Measurements from ENCODE around the gene ACSM4. TPM values are rescaled to one million over a fixed set of nuclear protein-coding genes. Genes with fewer than 3 reads are reported as not detected.

ACSM4 gene
- total and polyA plus RNA-seq, 2 of the 8 experiments (the other 6 are each of a cell fraction or from before 2014, with no cell fraction given): not detected

DNA sequence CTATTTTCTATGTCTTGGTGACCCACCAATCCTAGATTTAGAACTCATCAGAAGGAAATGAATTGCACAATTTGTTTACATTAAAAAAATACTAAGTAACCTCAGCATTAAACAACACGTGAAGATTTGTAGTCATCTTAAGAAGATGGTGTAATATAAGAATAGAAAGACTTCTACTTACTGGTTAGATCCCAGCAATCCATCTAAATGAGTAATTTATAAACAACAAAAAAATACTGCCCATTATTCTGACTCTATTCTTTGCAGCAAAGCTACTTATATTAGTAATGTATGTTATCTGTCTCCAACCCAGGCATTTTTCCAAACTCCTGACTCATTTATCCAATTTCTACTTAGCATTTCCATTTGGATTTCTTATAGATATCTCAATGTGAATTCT is 72.3 kb downstream of the ACSM4 start (continued):
- TF ChIP-seq, protein P1, sequence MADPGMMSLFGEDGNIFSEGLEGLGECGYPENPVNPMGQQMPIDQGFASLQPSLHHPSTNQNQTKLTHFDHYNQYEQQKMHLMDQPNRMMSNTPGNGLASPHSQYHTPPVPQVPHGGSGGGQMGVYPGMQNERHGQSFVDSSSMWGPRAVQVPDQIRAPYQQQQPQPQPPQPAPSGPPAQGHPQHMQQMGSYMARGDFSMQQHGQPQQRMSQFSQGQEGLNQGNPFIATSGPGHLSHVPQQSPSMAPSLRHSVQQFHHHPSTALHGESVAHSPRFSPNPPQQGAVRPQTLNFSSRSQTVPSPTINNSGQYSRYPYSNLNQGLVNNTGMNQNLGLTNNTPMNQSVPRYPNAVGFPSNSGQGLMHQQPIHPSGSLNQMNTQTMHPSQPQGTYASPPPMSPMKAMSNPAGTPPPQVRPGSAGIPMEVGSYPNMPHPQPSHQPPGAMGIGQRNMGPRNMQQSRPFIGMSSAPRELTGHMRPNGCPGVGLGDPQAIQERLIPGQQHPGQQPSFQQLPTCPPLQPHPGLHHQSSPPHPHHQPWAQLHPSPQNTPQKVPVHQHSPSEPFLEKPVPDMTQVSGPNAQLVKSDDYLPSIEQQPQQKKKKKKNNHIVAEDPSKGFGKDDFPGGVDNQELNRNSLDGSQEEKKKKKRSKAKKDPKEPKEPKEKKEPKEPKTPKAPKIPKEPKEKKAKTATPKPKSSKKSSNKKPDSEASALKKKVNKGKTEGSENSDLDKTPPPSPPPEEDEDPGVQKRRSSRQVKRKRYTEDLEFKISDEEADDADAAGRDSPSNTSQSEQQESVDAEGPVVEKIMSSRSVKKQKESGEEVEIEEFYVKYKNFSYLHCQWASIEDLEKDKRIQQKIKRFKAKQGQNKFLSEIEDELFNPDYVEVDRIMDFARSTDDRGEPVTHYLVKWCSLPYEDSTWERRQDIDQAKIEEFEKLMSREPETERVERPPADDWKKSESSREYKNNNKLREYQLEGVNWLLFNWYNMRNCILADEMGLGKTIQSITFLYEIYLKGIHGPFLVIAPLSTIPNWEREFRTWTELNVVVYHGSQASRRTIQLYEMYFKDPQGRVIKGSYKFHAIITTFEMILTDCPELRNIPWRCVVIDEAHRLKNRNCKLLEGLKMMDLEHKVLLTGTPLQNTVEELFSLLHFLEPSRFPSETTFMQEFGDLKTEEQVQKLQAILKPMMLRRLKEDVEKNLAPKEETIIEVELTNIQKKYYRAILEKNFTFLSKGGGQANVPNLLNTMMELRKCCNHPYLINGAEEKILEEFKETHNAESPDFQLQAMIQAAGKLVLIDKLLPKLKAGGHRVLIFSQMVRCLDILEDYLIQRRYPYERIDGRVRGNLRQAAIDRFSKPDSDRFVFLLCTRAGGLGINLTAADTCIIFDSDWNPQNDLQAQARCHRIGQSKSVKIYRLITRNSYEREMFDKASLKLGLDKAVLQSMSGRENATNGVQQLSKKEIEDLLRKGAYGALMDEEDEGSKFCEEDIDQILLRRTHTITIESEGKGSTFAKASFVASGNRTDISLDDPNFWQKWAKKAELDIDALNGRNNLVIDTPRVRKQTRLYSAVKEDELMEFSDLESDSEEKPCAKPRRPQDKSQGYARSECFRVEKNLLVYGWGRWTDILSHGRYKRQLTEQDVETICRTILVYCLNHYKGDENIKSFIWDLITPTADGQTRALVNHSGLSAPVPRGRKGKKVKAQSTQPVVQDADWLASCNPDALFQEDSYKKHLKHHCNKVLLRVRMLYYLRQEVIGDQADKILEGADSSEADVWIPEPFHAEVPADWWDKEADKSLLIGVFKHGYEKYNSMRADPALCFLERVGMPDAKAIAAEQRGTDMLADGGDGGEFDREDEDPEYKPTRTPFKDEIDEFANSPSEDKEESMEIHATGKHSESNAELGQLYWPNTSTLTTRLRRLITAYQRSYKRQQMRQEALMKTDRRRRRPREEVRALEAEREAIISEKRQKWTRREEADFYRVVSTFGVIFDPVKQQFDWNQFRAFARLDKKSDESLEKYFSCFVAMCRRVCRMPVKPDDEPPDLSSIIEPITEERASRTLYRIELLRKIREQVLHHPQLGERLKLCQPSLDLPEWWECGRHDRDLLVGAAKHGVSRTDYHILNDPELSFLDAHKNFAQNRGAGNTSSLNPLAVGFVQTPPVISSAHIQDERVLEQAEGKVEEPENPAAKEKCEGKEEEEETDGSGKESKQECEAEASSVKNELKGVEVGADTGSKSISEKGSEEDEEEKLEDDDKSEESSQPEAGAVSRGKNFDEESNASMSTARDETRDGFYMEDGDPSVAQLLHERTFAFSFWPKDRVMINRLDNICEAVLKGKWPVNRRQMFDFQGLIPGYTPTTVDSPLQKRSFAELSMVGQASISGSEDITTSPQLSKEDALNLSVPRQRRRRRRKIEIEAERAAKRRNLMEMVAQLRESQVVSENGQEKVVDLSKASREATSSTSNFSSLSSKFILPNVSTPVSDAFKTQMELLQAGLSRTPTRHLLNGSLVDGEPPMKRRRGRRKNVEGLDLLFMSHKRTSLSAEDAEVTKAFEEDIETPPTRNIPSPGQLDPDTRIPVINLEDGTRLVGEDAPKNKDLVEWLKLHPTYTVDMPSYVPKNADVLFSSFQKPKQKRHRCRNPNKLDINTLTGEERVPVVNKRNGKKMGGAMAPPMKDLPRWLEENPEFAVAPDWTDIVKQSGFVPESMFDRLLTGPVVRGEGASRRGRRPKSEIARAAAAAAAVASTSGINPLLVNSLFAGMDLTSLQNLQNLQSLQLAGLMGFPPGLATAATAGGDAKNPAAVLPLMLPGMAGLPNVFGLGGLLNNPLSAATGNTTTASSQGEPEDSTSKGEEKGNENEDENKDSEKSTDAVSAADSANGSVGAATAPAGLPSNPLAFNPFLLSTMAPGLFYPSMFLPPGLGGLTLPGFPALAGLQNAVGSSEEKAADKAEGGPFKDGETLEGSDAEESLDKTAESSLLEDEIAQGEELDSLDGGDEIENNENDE (IDR thresholded peaks at IDR 0.05; ENCODE audit: insufficient replicate concordance, low read length): no peak
- TF ChIP-seq HDAC6 (IDR thresholded peaks at IDR 0.05; ENCODE audit: low read depth, low read length) (no peak), GTF2F1 (IDR thresholded peaks at IDR 0.05; ENCODE audit: borderline replicate concordance, low read depth, low read length) (no peak), CREB1 (IDR thresholded peaks at IDR 0.05) (no peak), GABPA (IDR thresholded peaks at IDR 0.05; ENCODE audit: borderline replicate concordance, insufficient read depth, low read length) (no peak), SP4 (IDR thresholded peaks at IDR 0.05; ENCODE audit: low read length) (no peak), TEAD4 (IDR thresholded peaks at IDR 0.05; ENCODE audit: low read depth, low read length) (no peak), SP2 (IDR thresholded peaks at IDR 0.05; ENCODE audit: low read length) (no peak)
- TF ChIP-seq, protein P2, sequence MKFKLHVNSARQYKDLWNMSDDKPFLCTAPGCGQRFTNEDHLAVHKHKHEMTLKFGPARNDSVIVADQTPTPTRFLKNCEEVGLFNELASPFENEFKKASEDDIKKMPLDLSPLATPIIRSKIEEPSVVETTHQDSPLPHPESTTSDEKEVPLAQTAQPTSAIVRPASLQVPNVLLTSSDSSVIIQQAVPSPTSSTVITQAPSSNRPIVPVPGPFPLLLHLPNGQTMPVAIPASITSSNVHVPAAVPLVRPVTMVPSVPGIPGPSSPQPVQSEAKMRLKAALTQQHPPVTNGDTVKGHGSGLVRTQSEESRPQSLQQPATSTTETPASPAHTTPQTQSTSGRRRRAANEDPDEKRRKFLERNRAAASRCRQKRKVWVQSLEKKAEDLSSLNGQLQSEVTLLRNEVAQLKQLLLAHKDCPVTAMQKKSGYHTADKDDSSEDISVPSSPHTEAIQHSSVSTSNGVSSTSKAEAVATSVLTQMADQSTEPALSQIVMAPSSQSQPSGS (IDR thresholded peaks at IDR 0.05; ENCODE audit: low read length): no peak
- TF ChIP-seq, protein P3, sequence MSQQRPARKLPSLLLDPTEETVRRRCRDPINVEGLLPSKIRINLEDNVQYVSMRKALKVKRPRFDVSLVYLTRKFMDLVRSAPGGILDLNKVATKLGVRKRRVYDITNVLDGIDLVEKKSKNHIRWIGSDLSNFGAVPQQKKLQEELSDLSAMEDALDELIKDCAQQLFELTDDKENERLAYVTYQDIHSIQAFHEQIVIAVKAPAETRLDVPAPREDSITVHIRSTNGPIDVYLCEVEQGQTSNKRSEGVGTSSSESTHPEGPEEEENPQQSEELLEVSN (IDR thresholded peaks at IDR 0.05): no peak

All from H1 (cell line).